Keratinocyte (primary cell): ENCODE results near the gene MTA1. TPM values are rescaled to one million over a fixed set of nuclear protein-coding genes. Genes with fewer than 3 reads are reported as not detected.

Source experiments
- DNase-seq: peaks from one replicate; pipeline ENCODE4 v3.0.0-alpha.2; 2011; ENCODE audit warnings: low read depth, missing footprints, low spot score
- FAIRE-seq: peaks from 2 replicates; lab custom pipeline; 2011; peaks lifted over from hg19 to GRCh38; lab: Jason Lieb, UNC
- H2AFZ ChIP-seq: 2 replicates; pipeline ENCODE4 v1.6.0; 2012; ENCODE audit warnings: low read length, control low read depth, inconsistent platforms; ENCODE audit not compliant: control insufficient read depth
- H3K27ac ChIP-seq: 2 replicates; pipeline ENCODE4 v1.5.1; 2011; ENCODE audit warnings: low read length; ENCODE audit not compliant: control insufficient read depth, insufficient read depth
- H3K27me3 ChIP-seq: 3 replicates; pipeline ENCODE4 v1.6.0; 2011; ENCODE audit warnings: low read length; ENCODE audit not compliant: control insufficient read depth, insufficient read depth; ENCODE audit errors: extremely low read depth
- H3K36me3 ChIP-seq, 2 experiments: 2 replicates in 1 of 2; 3 replicates in 1 of 2; pipeline ENCODE4 v1.5.1; 2011; ENCODE audit warnings: low read length in 2 of 2, mild to moderate bottlenecking in 1 of 2; ENCODE audit not compliant: control insufficient read depth in 2 of 2, insufficient read depth in 2 of 2; ENCODE audit errors: extremely low read depth in 1 of 2
- H3K4me1 ChIP-seq: 3 replicates; pipeline ENCODE4 v1.5.1; 2011; ENCODE audit warnings: low read length; ENCODE audit not compliant: control insufficient read depth, insufficient read depth; ENCODE audit errors: extremely low read depth
- H3K4me2 ChIP-seq: 3 replicates; pipeline ENCODE4 v1.6.0; 2011; ENCODE audit warnings: low read depth, low read length; ENCODE audit not compliant: control insufficient read depth, insufficient read depth; ENCODE audit errors: extremely low read depth
- H3K4me3 ChIP-seq, 3 experiments: fragments of 200-600 bp in 1 of 3; sonication (generic) in 1 of 3; 2 replicates in 2 of 3; 3 replicates in 1 of 3; pipeline ENCODE4 v1.5.1; 2011 to 2016; ENCODE audit warnings: low read length in 3 of 3, mild to moderate bottlenecking in 3 of 3, control low read depth in 2 of 3, inconsistent platforms in 1 of 3, low read depth in 1 of 3, mixed read lengths in 1 of 3, mixed run types in 1 of 3, moderate library complexity in 1 of 3; ENCODE audit not compliant: control insufficient read depth in 2 of 3, insufficient read depth in 2 of 3; ENCODE audit errors: extremely low read depth in 1 of 3
- H3K79me2 ChIP-seq: 2 replicates; pipeline ENCODE4 v1.6.0; 2012; ENCODE audit warnings: low read length; ENCODE audit not compliant: control insufficient read depth, insufficient read depth
- H3K9ac ChIP-seq: 3 replicates; pipeline ENCODE4 v1.6.0; 2011; ENCODE audit warnings: low read length; ENCODE audit not compliant: control insufficient read depth, insufficient read depth; ENCODE audit errors: extremely low read depth
- H3K9me1 ChIP-seq: 3 replicates; pipeline ENCODE4 v1.6.0; 2011; ENCODE audit warnings: low read length; ENCODE audit not compliant: control insufficient read depth, insufficient read depth; ENCODE audit errors: extremely low read depth
- H3K9me3 ChIP-seq: 2 replicates; pipeline ENCODE4 v1.5.1; 2012; ENCODE audit warnings: low read depth, low read length; ENCODE audit not compliant: control insufficient read depth
- H4K20me1 ChIP-seq: 3 replicates; pipeline ENCODE4 v1.6.0; 2011; ENCODE audit warnings: low read length; ENCODE audit not compliant: control insufficient read depth, insufficient read depth; ENCODE audit errors: extremely low read depth
- CTCF ChIP-seq, 3 experiments: IDR thresholded peaks in 1 of 3; conservative IDR thresholded peaks in 1 of 3; optimal IDR thresholded peaks in 1 of 3; 2 replicates in 2 of 3; 3 replicates in 1 of 3; pipeline versions ENCODE3 to v1.5.1; 2011; ENCODE audit warnings: low read length in 3 of 3, mild to moderate bottlenecking in 3 of 3, moderate library complexity in 2 of 3, control low read depth in 1 of 3, inconsistent platforms in 1 of 3; ENCODE audit not compliant: insufficient read depth in 2 of 3; ENCODE audit errors: extremely low read depth in 1 of 3
- EZH2 ChIP-seq: IDR thresholded peaks from one replicate; pipeline ENCODE4 v1.6.1; 2012; ENCODE audit warnings: inconsistent platforms, mild to moderate bottlenecking, low read length, moderate library complexity
- dilution Hi-C: fragments of 300-500 bp; cut with MboI; formaldehyde crosslinking; loops from one replicate; pipeline ENCODE4 v1.7.0; 2020; ENCODE audit warnings: low sequenced_read_pairs; ENCODE audit not compliant: extremely low pct_ligation_motif_present
- polyA plus RNA-seq, 5 experiments: library from polyadenylated mRNA; depleted of rRNA in 3 of 5; stranded (reverse) in 3 of 5; stranded (forward) in 1 of 5; unstranded in 1 of 5; fragments of >200 nt; gene quantifications; 1 replicate in 1 of 5; 2 replicates in 3 of 5; 3 replicates in 1 of 5; pipeline versions ENCODE4 v1.2.1 to v1.2.3, GENCODE V29; 2011 to 2012; ENCODE audit warnings: missing spikeins in 2 of 5, low read depth in 1 of 5, low replicate concordance in 1 of 5

MTA1 gene
- polyA plus RNA-seq, 1 donor (not counting 4 experiments of a cell fraction or from before 2014, with no cell fraction given), result 33.6 TPM

- Histone ChIP-seq H3K4me1 (no peaks in the 10 kb centered on the region), H3K27ac (no peak overlapping the region), H3K79me2 (no peaks in the 10 kb centered on the region), H3K9me3 (no peaks in the 10 kb centered on the region), H4K20me1 (no peaks in the 10 kb centered on the region), H3K4me3 (no peak overlapping the region), H3K9ac (no peak overlapping the region), H3K9me1 (no peaks in the 10 kb centered on the region), H3K27me3 (no peaks in the 10 kb centered on the region), H2AFZ (no peak overlapping the region), H3K36me3 (peaks cover 0 to 2% of the 10 kb centered on the region in 2 experiments), H3K4me2 (no peak overlapping the region)
- DNase-seq (no peak), FAIRE-seq (no peak)
- no peak for TF ChIP-seq EZH2
- dilution Hi-C loops, result no loop called here
These were observed 28.7 kb upstream of the MTA1 start for GRCh38 chr14:105390849-105391500.

GRCh38 chr14:105391541-105391940, 28.1 kb upstream of the MTA1 start:
- Histone ChIP-seq H3K9ac (no peak overlapping the region), H3K4me2 (no peak overlapping the region), H4K20me1 (no peaks in the 10 kb centered on the region), H3K4me3 (no peak overlapping the region), H3K9me1 (no peaks in the 10 kb centered on the region), H3K79me2 (no peaks in the 10 kb centered on the region), H2AFZ (no peak overlapping the region), H3K9me3 (no peaks in the 10 kb centered on the region), H3K4me1 (no peaks in the 10 kb centered on the region), H3K27ac (no peak overlapping the region), H3K27me3 (no peaks in the 10 kb centered on the region), H3K36me3 (peaks cover 0 to 2% of the 10 kb centered on the region in 2 experiments)
- TF ChIP-seq EZH2 (no peak), CTCF (optimal IDR thresholded peaks at IDR 0.05 in 1 of 3, IDR thresholded peaks at IDR 0.05 in 1 of 3, conservative IDR thresholded peaks at IDR 0.05 in 1 of 3; ENCODE audit: extremely low read depth in 1 of 3, insufficient read depth in 2 of 3, low read length in 3 of 3) (no peak)
- dilution Hi-C loops, result no loop called here
- FAIRE-seq (no peak), DNase-seq (no peak)
